HG03039 (cell line): Measurements from ENCODE around the gene MON1B.
"Not testable (repeated sequence)": the region's sequence is repeated elsewhere in the genome, so short reads cannot be mapped to it uniquely, and the experiment has no call there.

Experiments used
- ATAC-seq: cut with Tn5 transposase; IDR thresholded peaks from one replicate; pipeline ENCODE4 v1.9.1; 2021; ENCODE audit warnings: mild to moderate bottlenecking, moderate library complexity; ENCODE audit not compliant: unreplicated experiment

MON1B gene

DNA sequence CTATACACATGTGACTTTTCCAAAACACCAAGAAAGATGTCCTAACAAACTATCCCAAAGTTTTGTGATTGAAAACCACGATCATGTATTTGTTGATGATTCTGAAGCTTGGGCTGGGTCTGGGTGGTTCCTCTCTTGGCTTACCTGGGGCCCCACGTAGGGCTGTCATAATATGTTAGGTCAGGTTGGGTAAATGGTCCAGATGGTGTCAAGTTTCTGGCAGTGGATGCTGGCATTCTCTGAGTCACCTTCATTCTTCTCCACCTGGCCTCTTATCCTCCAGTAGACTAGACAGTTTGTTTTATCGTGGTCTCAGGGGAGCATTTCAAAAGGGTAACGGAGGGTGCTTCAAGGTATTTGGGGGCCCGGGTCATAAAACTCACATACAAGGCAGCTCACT lies 47.6 kb downstream of the MON1B start:
- ATAC-seq, result no peak

DNA sequence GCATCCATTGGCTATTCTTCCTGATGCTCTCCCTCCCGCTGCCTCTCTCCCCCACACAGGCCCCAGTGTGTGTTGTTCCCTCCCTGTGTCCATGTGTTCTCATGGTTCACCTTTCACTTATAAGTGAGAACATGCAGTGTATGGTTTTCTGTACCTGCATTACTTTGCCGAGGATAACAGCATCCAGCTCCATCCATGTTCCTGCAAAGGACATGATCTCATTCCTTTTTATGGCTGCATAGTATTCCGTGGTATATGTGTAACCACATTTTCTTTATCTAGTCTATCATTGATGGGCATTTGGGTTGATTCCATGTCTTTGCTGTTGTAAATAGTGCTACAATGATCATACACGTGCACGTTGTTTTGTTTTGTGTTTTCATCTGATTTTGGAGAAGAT lies 51.5 kb downstream of the MON1B start:
- not testable (repeated sequence) for ATAC-seq

DNA sequence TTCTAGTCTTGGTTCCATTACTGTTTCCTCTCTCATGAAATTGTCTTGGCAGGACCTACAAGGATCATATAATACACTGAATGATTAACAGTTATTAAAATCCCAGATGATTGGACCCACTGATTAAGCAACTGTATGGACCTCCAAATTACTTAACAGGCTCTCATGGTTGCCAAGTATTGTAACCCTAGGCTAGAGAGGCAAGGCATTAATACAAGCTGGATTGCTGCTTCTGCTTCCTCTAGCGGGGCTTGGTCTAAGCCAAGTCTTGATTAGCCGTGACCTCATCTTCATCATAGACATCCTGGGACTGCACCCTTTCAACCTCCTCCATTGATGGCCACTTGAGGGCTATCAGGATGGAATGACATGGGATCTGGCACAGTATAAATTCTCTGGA lies 55.2 kb downstream of the MON1B start:
- no peak for ATAC-seq

DNA sequence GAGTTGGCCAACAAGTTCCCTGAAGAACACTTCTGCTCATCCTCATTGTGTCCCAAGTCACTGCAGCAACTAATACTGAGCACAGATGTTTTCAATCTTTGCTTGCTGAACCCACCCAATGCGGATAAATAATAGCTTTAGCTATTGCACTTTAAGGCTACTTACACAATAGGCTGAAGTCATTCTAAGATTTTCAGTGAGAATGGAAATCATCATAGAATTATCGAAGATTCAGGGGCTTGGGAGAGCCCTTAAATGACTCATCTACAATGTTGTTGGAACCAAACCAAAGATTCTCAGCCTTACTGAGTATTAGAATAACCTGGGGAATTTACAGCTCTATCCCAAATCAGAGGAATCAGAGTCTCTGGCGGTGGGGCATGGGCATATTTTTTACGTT lies 59.4 kb downstream of the MON1B start:
- no peak for ATAC-seq
